ENCODE data around the gene ADGRE1. TPM values are rescaled to one million over a fixed set of nuclear protein-coding genes. Genes with fewer than 3 reads are reported as not detected.

Gene ADGRE1
- total and polyA plus RNA-seq, 2 of the 8 experiments (the other 6 are each of a cell fraction or from before 2014, with no cell fraction given) = not detected

DNA sequence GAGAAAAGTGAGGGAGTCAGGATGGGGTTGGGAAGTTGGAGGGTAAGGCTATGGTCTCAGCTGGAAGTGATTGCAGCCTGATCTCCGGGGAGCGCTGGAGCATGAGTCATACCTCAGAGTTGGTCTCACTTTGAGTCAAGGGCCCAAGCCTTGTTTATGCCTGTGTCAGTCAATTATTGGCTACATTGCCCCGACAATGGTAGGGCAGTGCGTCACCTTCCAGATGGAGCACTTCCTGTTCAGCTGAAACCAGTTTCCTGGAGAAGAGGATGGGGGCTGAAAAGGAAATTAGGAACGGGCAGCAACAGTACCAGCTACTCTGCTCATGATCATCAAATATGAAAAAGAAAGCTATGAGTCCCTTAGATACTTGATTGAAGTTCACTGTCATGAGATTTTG is 60.4 kb downstream of the ADGRE1 start:
- H4K5ac ChIP-seq (ENCODE audit: insufficient read length, low read depth, low read length) = no peak overlapping the region
- H2BK120ac ChIP-seq (replicated peaks; ENCODE audit: low read depth, low read length) = no peak overlapping the region
- H3K56ac ChIP-seq (replicated peaks; ENCODE audit: insufficient read length, low read depth, low read length) = no peak overlapping the region
- H2BK12ac ChIP-seq (ENCODE audit: low read depth, low read length) = no peak overlapping the region
- no peak overlapping the region for H3K9ac ChIP-seq (replicated peaks in 1 of 4; ENCODE audit: extremely low read depth in 1 of 4, low read depth in 3 of 4, low read length in 3 of 4)
- no peak overlapping the region for H2AFZ ChIP-seq (ENCODE audit: low read length)
- TF ChIP-seq NANOG (IDR thresholded peaks at IDR 0.05; ENCODE audit: insufficient read depth, low read depth, low read length, poor library complexity, severe bottlenecking) (no peak), KDM1A (IDR thresholded peaks at IDR 0.05; ENCODE audit: borderline replicate concordance, low read length) (no peak), CHD1 (IDR thresholded peaks at IDR 0.05; ENCODE audit: low read depth, low read length) (no peak), KDM4A (IDR thresholded peaks at IDR 0.05; ENCODE audit: low read depth, low read length, severe bottlenecking) (no peak)
- no peak overlapping the region for H2BK5ac ChIP-seq (ENCODE audit: low read depth, low read length)
- no peak overlapping the region for H3K4ac ChIP-seq (replicated peaks; ENCODE audit: insufficient read length, low read depth, low read length)
- no peak overlapping the region for H3K27ac ChIP-seq (ENCODE audit: low read depth, low read length)
- WGBS, 2 experiments (ENCODE audit: extremely low coverage in 1 of 2, insufficient coverage in 1 of 2, insufficient read length in 1 of 2, insufficient replicate concordance in 2 of 2, low coverage in 1 of 2, low lambda C conversion rate in 2 of 2, missing lambda C conversion rate in 1 of 2) = 70% methylated on average over 5 of the region's 5 CpGs; no CpG with 5 or more reads in 1 of the 2 experiments
- H4K20me1 ChIP-seq (replicated peaks in 1 of 2; ENCODE audit: control insufficient read depth in 1 of 2, insufficient read depth in 2 of 2, low read length in 2 of 2) = no peaks in the 10 kb centered on the region
- H3K4me1 ChIP-seq (replicated peaks in 1 of 4; ENCODE audit: control insufficient read depth in 3 of 4, insufficient read depth in 4 of 4, low read length in 3 of 4) = no peaks in the 10 kb centered on the region
- no peaks in the 10 kb centered on the region for H3K79me1 ChIP-seq (ENCODE audit: low read depth, low read length)
- H3K36me3 ChIP-seq (ENCODE audit: control insufficient read depth in 2 of 4, insufficient read depth in 4 of 4, low read length in 3 of 4) = no peaks in the 10 kb centered on the region
- peaks cover 20 to 41% of the 10 kb centered on the region in 2 experiments for H3K9me3 ChIP-seq (ENCODE audit: insufficient read depth in 2 of 2, low read depth in 1 of 2, low read length in 1 of 2)
- no peaks in the 10 kb centered on the region for H3K79me2 ChIP-seq (ENCODE audit: control insufficient read depth in 1 of 2, insufficient read depth in 2 of 2, low read length in 2 of 2)
- CTCF ChIA-PET (ENCODE audit: partially characterized antibody) = interaction anchor here (1.4 kb wide), 1 partner anchor 16 kb away, joined by 4 read pairs; no protein-coding TSS in a partner anchor
- no peaks in the 10 kb centered on the region for H3K27me3 ChIP-seq (replicated peaks in 1 of 4; ENCODE audit: control insufficient read depth in 3 of 4, extremely low read depth in 1 of 4, insufficient read depth in 3 of 4, low read length in 3 of 4)
- no peak overlapping the region for H2BK15ac ChIP-seq (ENCODE audit: low read length)
- no peak overlapping the region for H4K91ac ChIP-seq (replicated peaks; ENCODE audit: insufficient read length, low read length)
- no peak for FAIRE-seq
- H2AK5ac ChIP-seq (ENCODE audit: low read depth, low read length) = no peak overlapping the region
- no peak overlapping the region for H3K14ac ChIP-seq (ENCODE audit: insufficient read length)
- no peak overlapping the region for H3K23ac ChIP-seq (ENCODE audit: insufficient read length)
- no peak overlapping the region for H4K8ac ChIP-seq (ENCODE audit: extremely low read depth, insufficient read depth, low read length)
- POLR2A ChIA-PET (ENCODE audit: partially characterized antibody) = interaction anchor here (0.6 kb wide), 1 partner anchor 57 kb away, joined by 4 read pairs; no protein-coding TSS in a partner anchor
- H3K18ac ChIP-seq (ENCODE audit: extremely low read depth, low read length) = no peak overlapping the region
- H3K23me2 ChIP-seq (ENCODE audit: low read depth, low read length) = no peaks in the 10 kb centered on the region
- no peak overlapping the region for H2BK20ac ChIP-seq (ENCODE audit: low read length)
- H3K4me2 ChIP-seq (ENCODE audit: insufficient read depth in 1 of 2, low read depth in 2 of 2, low read length in 2 of 2) = no peak overlapping the region
- H3K4me3 ChIP-seq (ENCODE audit: extremely low read depth in 1 of 4, insufficient read depth in 2 of 4, low read depth in 3 of 4, low read length in 4 of 4) = no peak overlapping the region
- DNase-seq (ENCODE audit: low read depth in 1 of 2, low spot score in 2 of 2) = no peak

All from H1 (cell line).